Measurements from ENCODE around the gene ADCY4. TPM values are rescaled to one million over a fixed set of nuclear protein-coding genes. Genes with fewer than 3 reads are reported as not detected.
"Not testable (repeated sequence)": the region's sequence is repeated elsewhere in the genome, so short reads cannot be mapped to it uniquely, and the experiment has no call there.

The ADCY4 gene
- total RNA-seq, 1 experiment from 2014 or later = not detected

GRCh38 chr14:24339284-24340151 lies 4.6 kb upstream of the ADCY4 start, which contains the start of gene RIPK3:
Gene RIPK3, minus strand, starts transcription at chr14:24339991. Its CDS starts 165 bp downstream, at chr14:24339826.
- H3K4me1 ChIP-seq (replicated peaks) = no peaks in the 10 kb centered on the region
- no peaks in the 10 kb centered on the region for H3K9me3 ChIP-seq (replicated peaks)
- no peak within 1 kb of the TSS for H3K27ac ChIP-seq
- H3K36me3 ChIP-seq = no peaks in the 10 kb centered on the region
- no peaks in the 10 kb centered on the region for H3K27me3 ChIP-seq (replicated peaks)
- no peak within 1 kb of the TSS for H3K4me3 ChIP-seq
- DNase-seq (ENCODE audit: low read depth in 1 of 2, low spot score in 2 of 2) = no peak

DNA sequence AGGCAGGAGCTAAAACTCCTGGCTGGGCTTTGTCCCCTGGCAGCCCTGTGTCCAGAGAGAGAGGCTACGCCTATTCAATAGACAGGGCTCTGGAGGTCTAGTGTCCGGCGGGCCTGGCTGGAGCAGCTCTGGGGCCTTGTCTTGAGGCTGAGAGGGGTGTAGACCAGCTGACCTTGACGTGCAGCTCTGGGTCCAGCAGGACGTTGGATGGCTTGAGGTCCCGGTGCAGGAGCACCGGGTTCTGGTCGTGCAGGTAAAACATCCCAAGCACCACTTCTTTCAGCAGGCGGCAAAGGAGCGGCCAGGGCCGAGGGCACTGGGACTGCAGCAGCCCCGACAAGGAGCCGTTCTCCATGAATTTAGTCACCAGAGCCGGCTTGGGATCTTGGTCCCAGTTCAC lies 4.0 kb upstream of the ADCY4 start:
- Histone ChIP-seq H3K4me3 (no peak overlapping the region), H3K4me1 (replicated peaks) (peaks cover 1% of the 10 kb centered on the region), H3K27me3 (replicated peaks) (no peaks in the 10 kb centered on the region), H3K36me3 (no peaks in the 10 kb centered on the region), H3K27ac (no peak overlapping the region), H3K9me3 (replicated peaks) (no peaks in the 10 kb centered on the region)
- DNase-seq (ENCODE audit: low read depth in 1 of 2, low spot score in 2 of 2) = no peak

- no peak overlapping the region for H3K27ac ChIP-seq
- peaks cover 7% of the 10 kb centered on the region for H3K4me1 ChIP-seq (replicated peaks)
- H3K9me3 ChIP-seq (replicated peaks) = no peaks in the 10 kb centered on the region
- H3K4me3 ChIP-seq = no peak overlapping the region
- no peak for DNase-seq (ENCODE audit: low read depth in 1 of 2, low spot score in 2 of 2)
- H3K36me3 ChIP-seq = no peaks in the 10 kb centered on the region
- H3K27me3 ChIP-seq (replicated peaks) = no peaks in the 10 kb centered on the region
These were observed 2.9 kb upstream of the ADCY4 start for GRCh38 chr14:24337824-24338175.

DNA sequence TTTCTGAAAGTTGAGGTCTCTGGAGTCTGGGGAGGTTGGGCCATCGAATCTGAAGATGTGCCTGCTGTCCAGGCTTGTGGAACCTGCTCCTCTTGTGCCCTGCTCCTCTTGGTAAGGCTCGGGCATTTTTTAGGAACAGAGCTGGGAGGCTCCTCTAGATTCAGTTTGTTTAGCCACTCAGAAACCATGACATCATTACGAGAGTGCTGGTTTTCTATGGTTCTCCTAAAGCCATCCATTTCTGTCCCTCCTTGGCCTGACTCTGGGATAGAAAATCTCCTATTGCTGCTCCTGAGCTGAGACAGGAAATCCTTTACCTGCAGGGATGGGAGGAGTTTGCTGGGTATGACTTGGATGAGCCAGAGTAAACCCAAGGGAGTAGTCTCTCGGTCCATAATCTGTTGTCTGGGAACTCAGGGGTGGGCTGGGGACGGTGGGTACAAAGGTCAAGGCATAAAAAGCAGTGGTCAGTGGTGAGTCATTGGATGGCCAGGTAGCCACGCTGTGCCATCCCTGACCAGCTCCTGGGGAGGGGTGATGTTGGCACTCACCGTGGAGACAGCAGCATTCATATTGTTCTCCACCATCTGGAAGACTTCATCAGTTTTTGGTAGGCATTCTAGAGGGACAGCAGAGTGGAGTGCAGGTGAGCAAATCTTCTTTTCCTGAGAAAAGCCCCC lies 2.4 kb upstream of the ADCY4 start:
- H3K4me3 ChIP-seq = no peak overlapping the region
- no peak overlapping the region for H3K27ac ChIP-seq
- H3K27me3 ChIP-seq (replicated peaks) = no peaks in the 10 kb centered on the region
- no peaks in the 10 kb centered on the region for H3K9me3 ChIP-seq (replicated peaks)
- H3K4me1 ChIP-seq (replicated peaks) = peaks cover 7% of the 10 kb centered on the region
- no peaks in the 10 kb centered on the region for H3K36me3 ChIP-seq
- DNase-seq (ENCODE audit: low read depth in 1 of 2, low spot score in 2 of 2) = no peak

GRCh38 chr14:24335461-24336171 lies 745 bp upstream of the ADCY4 start:
- H3K27ac ChIP-seq = no peak overlapping the region
- no peaks in the 10 kb centered on the region for H3K27me3 ChIP-seq (replicated peaks)
- no peak overlapping the region for H3K4me3 ChIP-seq
- H3K4me1 ChIP-seq (replicated peaks) = peaks cover 7% of the 10 kb centered on the region
- H3K36me3 ChIP-seq = no peaks in the 10 kb centered on the region
- H3K9me3 ChIP-seq (replicated peaks) = no peaks in the 10 kb centered on the region
- no peak for DNase-seq (ENCODE audit: low read depth in 1 of 2, low spot score in 2 of 2)

DNA sequence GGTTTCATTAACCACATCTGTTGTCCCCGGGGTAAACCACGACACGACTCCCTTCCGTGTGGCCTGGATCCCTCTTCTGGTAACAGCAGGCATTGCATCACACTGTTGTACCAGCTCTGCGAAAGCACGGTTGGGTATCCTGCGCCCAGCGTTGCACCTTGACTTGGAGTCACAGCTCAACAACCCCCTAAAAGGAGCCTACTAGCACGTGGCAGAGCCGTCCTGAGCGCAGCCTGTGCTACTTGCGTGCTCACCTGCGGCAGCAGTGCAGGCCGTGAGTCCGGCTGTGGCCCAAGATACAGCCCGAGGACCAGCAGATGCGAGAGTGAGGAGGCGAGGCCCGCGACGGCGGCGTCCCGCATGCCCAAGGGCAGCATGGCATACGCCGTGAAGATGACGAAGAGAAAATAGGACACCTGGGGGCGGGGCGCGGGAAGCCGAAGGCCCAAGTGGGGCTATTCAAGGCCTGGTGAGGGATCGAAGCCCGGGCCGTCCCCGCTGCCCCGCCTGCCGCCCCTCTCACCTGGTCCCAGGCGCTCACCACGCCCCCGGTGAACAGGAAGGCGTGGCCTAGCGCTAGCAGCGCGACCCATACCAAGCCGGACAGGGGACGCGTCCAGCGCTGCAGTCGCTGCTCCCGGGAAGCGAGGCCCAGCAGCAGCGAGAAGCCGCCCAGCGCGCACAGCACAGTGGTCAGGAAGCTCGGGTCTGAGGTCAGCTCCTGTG lies 2.4 kb downstream of the ADCY4 start:
- Histone ChIP-seq H3K4me1 (replicated peaks) (peaks cover 7% of the 10 kb centered on the region), H3K27ac (no peak overlapping the region), H3K27me3 (replicated peaks) (no peaks in the 10 kb centered on the region), H3K9me3 (replicated peaks) (no peaks in the 10 kb centered on the region), H3K4me3 (no peak overlapping the region), H3K36me3 (no peaks in the 10 kb centered on the region)
- peak in 1 of 2 experiments; percentile 58 for DNase-seq (ENCODE audit: low read depth in 1 of 2, low spot score in 2 of 2)

DNA sequence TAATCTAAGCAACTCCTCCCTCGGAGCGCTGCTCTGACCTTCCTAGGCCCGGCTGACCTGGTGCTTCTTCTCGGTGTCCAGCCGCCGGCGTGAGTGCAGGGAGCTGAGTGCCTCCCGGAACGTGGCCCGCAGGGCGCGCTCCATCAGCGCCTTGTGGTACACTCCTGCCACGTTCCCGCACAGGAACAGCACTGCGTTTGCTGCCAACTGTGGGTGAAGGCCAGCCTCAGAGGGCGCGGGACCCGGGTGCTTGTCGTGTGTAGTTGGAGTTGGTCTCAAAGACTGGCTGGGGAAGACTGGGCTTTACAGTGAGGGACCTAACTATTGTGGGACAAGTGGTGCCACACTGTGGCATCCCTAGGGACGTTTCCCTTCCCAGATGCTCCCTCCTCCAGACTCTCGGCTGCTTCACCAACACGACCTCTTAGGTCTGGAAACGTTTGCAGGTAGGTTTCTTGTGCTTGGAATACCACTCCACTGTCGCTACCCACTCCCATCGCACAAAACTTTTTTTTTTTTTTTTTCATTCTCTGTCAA lies 3.1 kb downstream of the ADCY4 start:
- peaks cover 7% of the 10 kb centered on the region for H3K4me1 ChIP-seq (replicated peaks)
- DNase-seq (ENCODE audit: low read depth in 1 of 2, low spot score in 2 of 2) = no peak
- no peak overlapping the region for H3K4me3 ChIP-seq

GRCh38 chr14:24330973-24331674 lies 3.7 kb downstream of the ADCY4 start:
- Histone ChIP-seq H3K4me1 (replicated peaks) (peaks cover 7% of the 10 kb centered on the region), H3K36me3 (no peaks in the 10 kb centered on the region), H3K27ac (no peak overlapping the region), H3K27me3 (replicated peaks) (no peaks in the 10 kb centered on the region), H3K9me3 (replicated peaks) (no peaks in the 10 kb centered on the region), H3K4me3 (no peak overlapping the region)
- no peak for DNase-seq (ENCODE audit: low read depth in 1 of 2, low spot score in 2 of 2)

More for the DNA sequence above, 3.1 kb downstream of the ADCY4 start:
- no peaks in the 10 kb centered on the region for H3K36me3 ChIP-seq
- no peaks in the 10 kb centered on the region for H3K27me3 ChIP-seq (replicated peaks)
- H3K27ac ChIP-seq = no peak overlapping the region
- H3K9me3 ChIP-seq (replicated peaks) = no peaks in the 10 kb centered on the region

GRCh38 chr14:24329736-24330135 lies 5.1 kb downstream of the ADCY4 start:
- no peaks in the 10 kb centered on the region for H3K27me3 ChIP-seq (replicated peaks)
- H3K4me3 ChIP-seq = no peak overlapping the region
- peaks cover 7% of the 10 kb centered on the region for H3K4me1 ChIP-seq (replicated peaks)
- no peaks in the 10 kb centered on the region for H3K36me3 ChIP-seq
- DNase-seq (ENCODE audit: low read depth in 1 of 2, low spot score in 2 of 2) = no peak
- no peaks in the 10 kb centered on the region for H3K9me3 ChIP-seq (replicated peaks)
- H3K27ac ChIP-seq = no peak overlapping the region

DNA sequence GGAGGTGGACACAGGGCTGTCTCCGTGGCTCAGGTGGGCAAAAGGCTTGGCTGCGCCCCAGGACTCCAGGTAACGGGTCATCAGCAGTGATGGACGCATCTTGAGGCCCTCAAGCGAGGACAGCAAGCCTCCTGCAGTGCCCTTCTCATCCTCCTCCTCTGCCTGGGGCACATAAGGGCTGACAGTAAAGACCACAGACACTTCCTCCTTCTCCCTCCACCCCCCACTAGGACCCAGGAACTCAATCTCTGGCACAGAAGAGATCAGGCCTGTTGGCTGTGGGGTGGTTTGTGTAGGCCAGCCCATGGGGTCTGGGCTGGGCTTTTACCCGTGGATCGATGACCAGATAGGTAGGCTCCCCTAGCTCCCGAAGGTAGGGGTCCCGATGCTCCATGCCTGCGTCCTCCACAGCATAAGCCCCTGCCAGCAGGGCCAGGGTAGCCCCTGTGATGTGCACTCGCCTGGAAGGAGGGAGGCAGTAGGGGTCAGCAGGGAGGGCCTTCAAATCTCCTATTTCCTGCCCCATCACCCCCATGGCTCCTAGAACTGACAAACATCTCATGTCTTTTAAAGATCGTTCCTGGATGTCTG lies 5.7 kb downstream of the ADCY4 start:
- DNase-seq (ENCODE audit: low read depth in 1 of 2, low spot score in 2 of 2) = no peak
- Histone ChIP-seq H3K36me3 (no peaks in the 10 kb centered on the region), H3K27ac (no peak overlapping the region), H3K4me3 (no peak overlapping the region), H3K27me3 (replicated peaks) (no peaks in the 10 kb centered on the region), H3K4me1 (replicated peaks) (peaks cover 7% of the 10 kb centered on the region), H3K9me3 (replicated peaks) (no peaks in the 10 kb centered on the region)

DNA sequence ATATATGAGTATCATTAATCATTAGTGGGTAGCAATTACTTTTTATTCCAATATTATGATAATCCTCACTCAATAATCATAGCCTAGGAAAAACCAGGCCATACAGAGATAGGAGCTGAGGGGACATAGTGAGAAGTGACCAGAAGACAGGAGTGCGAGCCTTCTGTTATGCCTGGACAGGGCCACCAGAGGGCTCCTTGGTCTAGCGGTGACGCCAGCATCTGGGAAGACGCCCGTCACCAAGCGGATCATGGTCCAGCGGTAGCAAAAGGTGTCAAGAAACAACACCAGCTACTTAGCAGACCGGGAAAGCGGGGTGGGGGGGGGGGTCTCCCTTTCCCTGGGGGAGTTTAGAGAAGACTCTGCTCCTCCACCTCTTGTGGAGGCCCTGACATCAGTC lies 7.0 kb downstream of the ADCY4 start:
- H3K27me3 ChIP-seq (replicated peaks); DNase-seq (ENCODE audit: low read depth in 1 of 2, low spot score in 2 of 2); H3K9me3 ChIP-seq (replicated peaks); H3K4me1 ChIP-seq (replicated peaks); H3K36me3 ChIP-seq; H3K27ac ChIP-seq; H3K4me3 ChIP-seq: not testable (repeated sequence)

DNA sequence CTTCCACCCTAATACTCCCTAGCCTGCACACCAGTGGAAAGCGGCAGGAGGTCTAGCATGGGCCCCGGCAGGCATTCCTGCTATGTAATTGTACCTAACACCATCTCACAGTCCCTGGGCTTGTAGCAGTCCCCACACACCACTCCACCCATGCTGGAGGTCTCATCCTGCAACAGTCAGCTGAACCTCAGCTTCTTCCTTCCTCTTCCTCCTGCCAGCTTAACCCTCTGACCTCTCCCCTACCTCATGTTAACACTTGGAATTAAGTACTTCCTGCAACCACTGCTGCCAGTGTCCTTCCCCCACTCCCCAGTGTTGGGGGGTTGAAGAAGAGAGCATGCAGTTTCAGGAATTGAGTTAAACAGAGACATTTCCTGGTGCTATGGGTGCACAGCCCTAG lies 7.6 kb downstream of the ADCY4 start:
- no peak overlapping the region for H3K4me3 ChIP-seq
- H3K27ac ChIP-seq = no peak overlapping the region
- no peaks in the 10 kb centered on the region for H3K9me3 ChIP-seq (replicated peaks)
- no peaks in the 10 kb centered on the region for H3K36me3 ChIP-seq
- H3K4me1 ChIP-seq (replicated peaks) = no peaks in the 10 kb centered on the region
- H3K27me3 ChIP-seq (replicated peaks) = no peaks in the 10 kb centered on the region
- DNase-seq (ENCODE audit: low read depth in 1 of 2, low spot score in 2 of 2) = no peak

Data from SJSA1 (cell line).